Stimulated activated naive CD8-positive, alpha-beta T cell treated with anti-CD3 and anti-CD28 coated beads, Interleukin-15, Interleukin-2, amounts not matched to agents 100 U/mL and 50 U/mL, for 24 hours (primary cell): ENCODE data around the gene LRRC8E.

Experiments
- ATAC-seq: fragments of 150-1000 bp; cut with Tn5 transposase; one replicate; pipeline ENCODE4 v1.10.0; 2021
- DNase-seq: peaks from one replicate; pipeline ENCODE4 v3.0.0; 2021

Gene LRRC8E

DNA sequence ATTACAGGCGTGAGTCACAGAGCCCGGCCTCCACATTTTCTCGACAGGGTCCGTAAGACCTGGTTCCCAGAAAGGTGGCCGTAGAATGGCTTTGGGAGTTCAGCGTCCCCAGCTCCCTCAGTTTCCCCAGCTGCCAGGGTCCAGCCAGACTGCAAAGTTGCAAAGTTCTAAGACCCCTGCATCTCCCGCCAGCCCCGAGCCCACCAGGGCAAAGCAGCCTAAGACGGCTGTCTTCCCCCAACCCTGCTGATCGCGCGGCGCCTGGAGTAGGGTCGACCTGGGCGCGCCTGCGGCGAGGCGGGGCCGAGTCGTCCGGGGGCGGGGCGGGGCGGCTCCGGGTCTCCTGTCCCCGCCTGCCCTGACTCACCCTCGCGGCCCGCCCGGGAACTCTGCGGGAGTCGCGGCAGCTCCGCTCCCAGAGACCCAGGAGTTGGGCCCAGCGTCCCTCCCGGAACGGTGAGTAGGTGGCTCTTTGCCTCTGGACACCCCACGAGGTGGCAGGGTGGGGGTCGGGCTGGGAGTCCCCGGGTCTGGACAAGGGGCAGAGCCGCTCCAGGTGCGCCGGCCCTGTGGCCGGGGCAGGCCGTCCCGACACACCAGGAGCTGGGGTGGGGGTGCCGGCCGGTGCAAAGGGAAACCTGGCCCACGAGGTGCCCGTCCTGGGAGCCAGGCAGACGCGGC, at the start of gene LRRC8E:
TSS of gene LRRC8E (plus strand) at position 366 of the 681 bp plus-strand sequence. CDS start 7,094 bp downstream, outside the sequence.
- DNase-seq = peak; percentile 67

DNA sequence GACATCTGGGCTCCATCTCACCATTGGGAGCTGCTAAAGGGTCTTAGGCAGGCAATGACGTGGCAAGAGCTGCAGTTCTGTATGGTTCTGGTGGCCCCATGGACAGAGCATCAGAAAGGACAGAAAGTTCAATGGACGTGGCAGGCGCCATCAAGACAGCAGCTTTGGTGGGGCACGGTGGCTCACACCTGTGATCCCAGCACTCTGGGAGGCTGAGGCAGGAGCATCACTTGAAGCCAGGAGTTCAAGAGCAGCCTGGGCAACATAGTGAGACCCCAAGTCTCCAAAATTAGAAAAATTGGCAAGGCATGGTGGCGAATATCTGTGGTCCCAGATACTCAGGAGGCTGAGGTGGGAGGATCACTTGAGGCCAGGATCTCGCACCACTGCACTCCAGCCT, 48.8 kb upstream of the LRRC8E start:
- no peak for ATAC-seq
- no peak for DNase-seq

More for the DNA sequence above, at the start of gene LRRC8E:
- peak; percentile 75 for ATAC-seq

DNA sequence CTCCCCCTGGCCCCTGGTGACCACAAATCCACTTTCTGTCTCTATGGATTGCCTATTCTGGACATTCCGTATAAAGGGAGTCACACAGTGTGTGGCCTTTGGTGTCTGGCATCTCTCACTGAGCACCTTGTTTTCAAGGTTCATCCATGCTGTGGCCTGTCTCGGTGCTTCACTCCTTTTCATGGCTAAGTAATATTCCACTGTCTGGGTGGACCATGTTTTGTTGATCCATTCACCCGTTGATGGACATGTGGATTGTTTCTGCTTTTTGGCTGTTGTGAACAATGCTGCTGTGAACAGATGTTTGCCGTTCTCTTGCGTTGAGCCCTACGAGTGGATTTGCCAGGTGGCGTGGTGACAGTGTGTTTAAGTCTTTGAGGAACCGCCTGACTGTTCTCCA, 47.7 kb upstream of the LRRC8E start:
- DNase-seq (no peak), ATAC-seq (no peak)

DNA sequence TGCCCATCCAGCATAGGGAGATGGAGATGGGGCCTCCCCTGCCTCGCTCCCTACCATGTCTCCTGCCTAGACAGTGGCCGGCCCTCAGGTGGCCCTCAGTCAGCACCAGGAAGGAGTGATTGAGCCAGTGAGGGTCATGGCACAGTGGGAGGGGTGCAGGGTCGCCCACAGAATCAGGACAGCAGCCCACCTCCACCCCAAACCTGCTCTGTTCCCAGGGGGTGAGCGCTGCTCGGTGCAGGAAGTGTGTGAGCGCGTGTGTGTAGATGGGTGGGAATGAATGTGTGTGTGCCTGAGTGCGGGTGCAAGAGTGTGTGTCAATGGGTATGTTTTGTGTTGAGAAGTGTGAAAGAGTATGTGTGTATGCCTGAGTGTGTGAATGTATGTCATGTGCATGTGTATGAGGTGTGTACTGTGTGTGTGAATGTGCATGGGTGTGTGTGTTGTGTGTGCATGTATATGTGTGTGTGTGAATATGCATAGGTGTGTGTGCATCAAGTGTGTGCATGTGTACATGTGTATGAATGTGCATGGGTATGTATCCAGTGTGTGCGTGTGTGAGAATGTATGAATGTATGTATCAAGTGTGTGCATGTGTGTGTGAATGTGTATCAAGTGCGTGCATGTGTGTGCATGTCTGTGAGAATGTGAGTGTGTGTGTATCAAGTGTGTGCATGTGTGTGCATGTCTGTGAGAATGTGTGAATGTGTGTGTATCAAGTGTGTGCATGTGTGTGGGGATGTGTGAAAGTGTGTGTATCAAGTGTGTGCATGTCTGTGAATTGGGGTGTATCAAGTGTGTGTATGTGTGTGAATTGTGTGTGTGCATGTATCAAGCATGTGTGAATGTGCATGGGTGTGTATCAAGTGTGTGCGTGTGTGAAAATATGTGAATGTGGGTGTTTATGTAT, 46.3 kb upstream of the LRRC8E start:
- DNase-seq (no peak), ATAC-seq (no peak)

DNA sequence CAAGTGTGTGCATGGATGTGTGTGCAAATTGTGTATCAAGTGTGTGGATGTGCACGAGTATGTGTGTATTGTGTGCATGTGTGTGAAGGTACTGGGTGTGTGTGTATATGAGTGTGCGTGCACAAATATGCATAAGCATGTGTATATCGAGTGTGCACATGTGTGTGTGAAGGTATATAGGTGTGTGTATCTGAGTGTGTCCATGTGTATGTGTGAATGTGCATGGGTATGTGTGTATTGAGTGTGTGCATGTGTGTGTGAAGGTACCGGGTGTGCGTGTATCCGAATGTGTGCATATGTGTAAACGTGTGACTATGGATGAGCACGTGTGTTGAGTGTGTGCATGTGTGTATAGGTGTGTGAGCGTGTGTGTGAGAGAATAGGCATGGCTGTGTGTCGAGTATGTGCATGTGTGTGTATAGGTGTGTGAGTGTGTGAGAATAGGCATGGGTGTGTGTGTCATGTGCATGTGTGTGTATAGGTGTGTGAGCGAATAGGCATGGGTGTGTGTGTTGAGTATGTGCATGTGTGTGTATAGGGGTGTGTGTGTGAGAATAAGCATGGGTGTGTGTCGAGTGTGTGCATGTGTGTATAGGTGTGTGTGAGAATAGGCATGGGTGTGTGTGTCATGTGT, 45.5 kb upstream of the LRRC8E start:
- ATAC-seq = no peak

DNA sequence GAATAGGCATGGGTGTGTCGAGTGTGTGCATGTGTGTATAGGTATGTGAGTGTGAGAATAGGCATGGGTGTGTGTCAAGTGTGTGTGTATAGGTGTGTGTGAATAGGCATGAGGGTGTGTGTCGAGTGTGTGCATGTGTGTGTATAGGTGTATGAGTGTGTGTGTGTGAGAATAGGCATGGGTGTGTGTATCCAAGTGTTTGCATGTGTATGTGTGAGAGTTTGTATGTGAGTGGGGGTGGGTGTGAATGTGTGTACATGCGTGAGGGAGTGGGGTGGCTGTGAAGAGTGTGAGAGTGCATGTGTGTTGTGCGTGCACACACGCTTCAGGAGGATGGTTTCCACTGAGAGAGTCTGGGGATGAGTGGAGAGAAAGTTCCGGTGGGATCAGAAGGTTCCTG, 44.8 kb upstream of the LRRC8E start:
- ATAC-seq (no peak), DNase-seq (no peak)

More for the DNA sequence above, 45.5 kb upstream of the LRRC8E start:
- no peak for DNase-seq

DNA sequence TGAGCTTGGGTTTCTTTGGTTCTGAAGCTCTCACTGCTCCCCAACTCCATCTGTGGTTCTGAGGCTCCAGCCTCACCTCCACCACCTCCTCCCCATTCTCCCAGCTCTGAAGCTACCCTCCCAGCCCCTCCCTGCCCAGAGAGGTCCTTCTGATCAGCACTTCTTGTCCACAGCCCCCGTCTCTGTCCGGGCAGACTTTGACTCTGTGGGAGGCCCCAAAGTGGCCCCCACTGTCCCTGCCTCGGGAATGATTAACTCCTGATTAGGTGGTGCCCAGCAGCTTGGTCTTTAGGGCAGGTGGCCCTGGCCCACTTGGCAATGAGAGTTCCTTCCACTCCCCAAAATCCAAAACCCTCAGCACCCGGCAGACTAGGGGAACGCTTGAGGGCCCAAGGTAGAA, 43.9 kb upstream of the LRRC8E start:
- no peak for DNase-seq
- no peak for ATAC-seq

DNA sequence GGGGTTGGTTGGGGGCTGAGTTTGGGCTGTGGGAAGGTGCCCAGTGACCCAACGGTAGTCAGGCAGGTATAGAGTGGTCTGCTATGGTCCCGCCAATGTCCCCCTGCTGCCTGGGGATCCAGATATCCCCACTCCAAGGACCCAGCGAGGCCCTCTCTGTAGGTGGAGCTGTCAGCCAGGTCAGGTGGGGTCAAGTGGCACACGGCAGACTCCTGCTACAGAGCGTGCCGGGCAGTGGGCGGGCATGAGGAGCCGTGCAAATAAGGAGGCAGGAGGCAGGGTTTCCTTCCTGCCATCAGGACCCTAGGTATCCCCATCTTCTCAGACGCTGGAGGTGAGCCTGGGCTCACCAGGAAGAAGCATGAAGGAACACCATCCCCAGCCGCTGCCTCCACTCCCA, 43.4 kb upstream of the LRRC8E start:
- no peak for DNase-seq
- no peak for ATAC-seq

DNA sequence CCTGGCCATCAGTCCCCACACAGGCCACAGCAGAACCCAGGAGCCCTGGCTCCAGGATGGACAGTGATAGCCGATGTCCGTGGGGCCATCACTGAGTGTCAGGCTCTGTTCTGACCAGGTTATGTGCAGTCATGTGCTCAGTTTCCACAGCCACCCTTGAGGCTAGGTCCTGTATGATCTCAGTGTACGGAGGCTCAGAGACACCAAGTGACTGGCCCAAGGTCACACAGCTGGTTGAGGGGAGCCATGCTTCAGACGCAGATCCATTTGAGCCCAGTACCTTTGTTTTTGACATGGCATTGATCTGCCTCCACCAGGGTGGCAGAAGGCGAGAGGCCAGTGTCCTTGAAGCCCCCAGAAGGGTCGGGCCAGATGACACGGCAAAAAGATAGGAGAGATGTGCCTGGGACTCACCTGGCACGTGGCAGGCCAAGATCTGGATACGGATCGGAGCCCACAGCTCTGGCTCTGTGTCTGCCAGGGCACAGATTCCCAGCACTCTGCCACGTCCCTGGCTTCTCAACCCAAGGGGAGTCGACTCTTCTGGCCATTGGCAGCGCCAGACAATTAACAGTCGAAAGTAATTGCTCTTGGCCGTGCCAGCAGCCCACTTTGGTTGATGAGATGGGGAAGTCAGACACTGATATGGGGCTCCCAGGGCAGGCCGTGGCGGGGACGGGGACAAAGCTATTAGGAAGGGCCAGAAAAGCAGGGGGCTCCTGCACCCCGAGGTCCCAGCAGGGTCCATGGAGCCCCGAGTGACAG, 42.7 kb upstream of the LRRC8E start:
- ATAC-seq (no peak), DNase-seq (no peak)

DNA sequence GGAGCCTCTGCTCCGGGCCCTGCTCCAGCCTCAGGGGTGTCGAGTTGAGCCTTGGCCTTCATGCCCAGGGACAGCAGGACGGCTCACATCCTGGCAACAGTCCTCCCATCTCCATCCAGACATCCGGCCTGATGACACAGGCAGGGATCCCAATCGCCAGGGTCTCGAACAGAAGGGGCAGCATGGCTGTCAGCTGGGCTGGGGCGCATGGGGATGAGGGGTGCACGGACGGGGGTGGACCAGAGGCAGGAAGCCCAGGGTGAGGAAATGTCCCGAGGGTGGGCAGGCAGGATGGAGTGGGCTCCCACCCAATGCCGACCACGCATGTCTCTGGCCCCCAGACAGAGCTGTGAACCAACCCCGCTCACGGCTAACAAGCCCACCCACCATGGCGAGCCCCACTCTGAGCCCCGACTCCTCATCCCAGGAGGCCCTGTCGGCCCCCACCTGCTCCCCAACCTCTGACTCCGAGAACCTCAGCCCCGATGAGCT, 42.1 kb upstream of the LRRC8E start:
- no peak for ATAC-seq
- DNase-seq = no peak

DNA sequence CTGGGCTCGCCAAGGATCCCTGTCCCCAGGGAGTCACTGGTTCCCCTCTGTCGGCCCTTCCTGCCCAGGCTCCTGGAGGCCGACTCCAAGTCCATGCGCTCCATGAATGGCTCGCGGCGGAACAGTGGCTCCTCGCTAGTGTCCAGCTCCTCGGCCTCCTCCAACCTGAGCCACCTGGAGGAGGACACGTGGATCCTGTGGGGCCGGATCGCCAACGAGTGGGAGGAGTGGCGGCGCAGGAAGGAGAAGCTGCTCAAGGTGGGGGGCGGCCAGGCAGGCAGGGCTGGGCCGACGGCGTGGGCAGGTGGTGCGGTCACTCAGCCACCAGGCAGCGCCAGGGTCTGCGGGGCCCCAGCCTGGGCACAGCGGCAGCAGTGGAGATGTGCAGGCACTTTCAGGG, 40.6 kb upstream of the LRRC8E start:
- DNase-seq = no peak

DNA sequence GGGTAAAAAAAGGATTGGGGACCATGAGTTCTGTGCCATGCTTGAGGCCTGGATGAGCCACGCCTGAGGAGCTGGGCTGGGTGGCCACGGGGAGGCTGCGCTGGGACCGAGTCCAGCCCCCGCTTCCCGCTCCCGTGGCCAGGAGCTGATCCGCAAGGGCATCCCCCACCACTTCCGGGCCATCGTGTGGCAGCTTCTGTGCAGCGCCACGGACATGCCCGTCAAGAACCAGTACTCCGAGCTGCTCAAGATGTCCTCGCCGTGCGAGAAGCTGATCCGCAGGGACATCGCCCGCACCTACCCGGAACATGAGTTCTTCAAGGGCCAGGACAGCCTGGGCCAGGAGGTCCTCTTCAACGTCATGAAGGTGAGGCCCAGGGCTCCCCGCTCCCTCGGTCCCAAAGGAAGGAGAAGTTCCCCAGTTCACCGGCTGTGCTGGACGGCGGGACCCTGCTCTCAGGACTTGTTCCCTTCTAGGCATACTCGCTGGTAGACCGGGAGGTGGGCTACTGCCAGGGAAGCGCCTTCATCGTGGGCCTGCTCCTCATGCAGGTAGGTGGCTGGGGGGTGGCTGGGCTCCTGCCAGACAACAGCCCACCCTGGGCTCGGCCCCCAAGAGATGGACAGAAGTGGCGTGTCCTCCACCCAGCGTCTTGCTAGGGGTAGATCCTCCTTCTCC, 39.4 kb upstream of the LRRC8E start:
- DNase-seq (no peak), ATAC-seq (no peak)

More for the DNA sequence above, 40.6 kb upstream of the LRRC8E start:
- no peak for ATAC-seq

DNA sequence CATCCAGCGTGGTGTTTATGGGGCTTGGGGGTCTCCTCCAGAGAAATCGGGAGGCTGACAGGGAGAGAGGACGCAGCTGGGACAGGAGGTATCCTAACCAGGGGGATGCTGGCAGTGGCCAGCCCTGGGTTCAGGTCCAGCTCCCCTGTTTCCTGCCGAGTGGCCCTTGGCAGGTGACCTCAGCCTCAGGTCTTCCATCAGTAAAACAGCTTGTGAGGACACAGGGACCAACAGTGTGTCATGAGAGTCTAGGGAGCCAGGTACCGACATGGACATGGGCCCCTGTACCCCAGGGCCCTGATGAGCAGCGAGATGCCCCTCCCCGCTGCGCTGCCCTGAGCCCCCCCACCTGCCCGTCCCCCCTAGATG, 38.7 kb upstream of the LRRC8E start:
- ATAC-seq = no peak
- no peak for DNase-seq

DNA sequence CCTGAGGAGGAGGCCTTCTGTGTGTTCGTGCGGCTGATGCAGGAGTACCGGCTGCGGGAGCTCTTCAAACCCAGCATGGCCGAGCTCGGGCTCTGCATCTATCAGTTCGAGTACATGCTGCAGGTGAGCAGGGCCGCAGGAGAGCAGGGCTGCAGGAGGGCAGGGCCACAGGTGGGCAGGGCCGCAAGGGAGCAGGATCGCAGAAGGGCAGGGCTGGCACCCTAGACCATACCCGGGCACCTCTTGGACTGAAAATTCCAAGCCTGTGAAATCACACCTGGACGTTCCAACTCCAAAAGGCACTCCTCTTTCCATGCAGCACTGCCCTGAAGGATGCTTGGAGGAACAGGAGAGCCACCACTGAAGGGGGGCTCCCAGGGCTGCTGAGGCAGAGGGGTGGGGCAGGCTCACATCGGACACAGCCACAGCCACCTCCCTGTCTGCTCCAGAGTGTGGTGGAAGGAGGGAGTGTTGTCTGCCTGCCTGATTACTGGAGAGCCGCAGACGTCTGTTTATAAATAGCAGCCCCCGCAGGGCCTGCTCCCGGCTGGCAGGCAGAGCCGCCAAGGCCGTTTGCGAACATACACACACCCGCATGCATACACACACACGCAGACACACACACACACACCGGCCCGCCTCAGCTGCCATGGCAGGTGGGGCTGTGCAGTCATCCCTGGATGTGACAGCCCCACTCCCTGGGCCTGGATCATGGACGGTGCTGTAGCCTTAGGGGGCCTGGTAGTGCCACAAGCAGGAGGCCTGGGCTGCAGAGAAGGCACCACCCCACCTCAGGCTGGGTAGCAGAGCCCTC, 38.1 kb upstream of the LRRC8E start:
- DNase-seq = no peak
- ATAC-seq = no peak

DNA sequence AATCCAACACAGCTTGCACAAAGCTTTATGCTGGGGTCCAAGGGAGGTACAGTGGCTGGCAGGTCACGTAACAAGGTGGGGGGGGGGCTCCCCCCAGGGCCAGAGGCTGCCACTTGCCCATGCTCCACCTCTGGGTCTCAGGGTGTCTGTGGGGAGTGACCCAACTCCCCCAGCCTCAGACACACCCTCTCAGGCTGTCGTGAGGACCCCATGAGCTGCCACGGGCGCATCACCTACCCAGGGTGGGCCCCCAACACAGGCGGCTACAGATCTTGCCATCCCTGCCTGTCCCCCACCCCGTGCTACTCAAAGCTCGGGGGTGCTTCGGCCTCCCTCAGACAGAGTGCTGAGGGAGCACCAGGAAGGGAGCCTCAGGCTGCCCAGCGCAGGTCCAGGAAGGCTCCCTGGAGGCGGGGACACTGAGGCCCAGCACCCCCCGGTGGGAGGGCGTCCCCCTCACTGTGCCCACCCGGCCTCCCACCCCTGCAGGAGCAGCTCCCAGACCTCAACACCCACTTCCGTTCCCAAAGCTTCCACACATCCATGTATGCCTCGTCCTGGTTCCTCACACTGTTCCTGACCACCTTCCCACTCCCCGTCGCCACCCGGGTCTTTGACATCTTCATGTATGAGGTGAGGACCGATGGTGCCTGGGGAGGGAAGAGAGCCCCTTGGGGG, 37.2 kb upstream of the LRRC8E start:
- DNase-seq (no peak), ATAC-seq (no peak)

DNA sequence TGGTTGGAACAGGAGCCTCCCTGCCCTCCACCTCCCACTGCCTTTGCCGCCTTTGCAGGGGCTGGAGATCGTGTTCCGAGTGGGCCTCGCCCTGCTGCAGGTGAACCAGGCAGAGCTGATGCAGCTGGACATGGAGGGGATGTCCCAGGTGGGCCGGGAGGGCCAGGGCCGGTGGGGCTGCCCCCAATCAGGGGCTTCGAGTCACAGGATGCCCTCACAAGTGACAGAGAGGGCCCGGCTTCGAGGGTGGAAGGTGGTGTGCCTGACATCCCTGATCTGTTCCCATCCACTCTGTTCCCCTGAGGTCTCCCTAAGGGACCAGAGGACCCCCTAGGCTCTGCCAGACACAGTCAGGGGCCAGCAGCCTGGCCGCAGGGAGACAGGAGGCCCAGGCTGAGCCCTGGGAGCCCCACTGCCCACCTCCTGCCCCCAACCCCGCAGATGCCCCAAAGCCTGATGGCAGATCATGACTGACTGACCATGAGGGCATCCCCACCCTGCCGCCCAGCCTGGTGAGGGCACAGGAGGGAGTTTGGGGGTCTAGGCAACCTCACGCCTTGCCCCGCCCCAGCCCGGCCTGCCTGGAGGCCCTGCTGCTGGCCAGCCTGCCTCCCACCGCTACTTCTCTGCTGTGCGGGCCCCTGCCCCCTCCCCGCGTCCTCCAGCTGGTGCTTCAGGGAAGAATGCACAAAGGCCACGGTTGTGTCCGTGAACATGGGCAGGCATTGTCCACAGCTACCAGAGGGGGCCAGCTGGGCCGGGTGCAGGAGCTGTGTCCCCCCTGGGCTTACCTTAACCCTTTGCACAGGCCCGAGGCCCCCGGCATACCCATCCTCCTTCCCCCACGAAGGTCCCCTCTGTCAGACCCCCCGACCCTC, 36.4 kb upstream of the LRRC8E start:
- ATAC-seq = no peak
- DNase-seq = no peak

DNA sequence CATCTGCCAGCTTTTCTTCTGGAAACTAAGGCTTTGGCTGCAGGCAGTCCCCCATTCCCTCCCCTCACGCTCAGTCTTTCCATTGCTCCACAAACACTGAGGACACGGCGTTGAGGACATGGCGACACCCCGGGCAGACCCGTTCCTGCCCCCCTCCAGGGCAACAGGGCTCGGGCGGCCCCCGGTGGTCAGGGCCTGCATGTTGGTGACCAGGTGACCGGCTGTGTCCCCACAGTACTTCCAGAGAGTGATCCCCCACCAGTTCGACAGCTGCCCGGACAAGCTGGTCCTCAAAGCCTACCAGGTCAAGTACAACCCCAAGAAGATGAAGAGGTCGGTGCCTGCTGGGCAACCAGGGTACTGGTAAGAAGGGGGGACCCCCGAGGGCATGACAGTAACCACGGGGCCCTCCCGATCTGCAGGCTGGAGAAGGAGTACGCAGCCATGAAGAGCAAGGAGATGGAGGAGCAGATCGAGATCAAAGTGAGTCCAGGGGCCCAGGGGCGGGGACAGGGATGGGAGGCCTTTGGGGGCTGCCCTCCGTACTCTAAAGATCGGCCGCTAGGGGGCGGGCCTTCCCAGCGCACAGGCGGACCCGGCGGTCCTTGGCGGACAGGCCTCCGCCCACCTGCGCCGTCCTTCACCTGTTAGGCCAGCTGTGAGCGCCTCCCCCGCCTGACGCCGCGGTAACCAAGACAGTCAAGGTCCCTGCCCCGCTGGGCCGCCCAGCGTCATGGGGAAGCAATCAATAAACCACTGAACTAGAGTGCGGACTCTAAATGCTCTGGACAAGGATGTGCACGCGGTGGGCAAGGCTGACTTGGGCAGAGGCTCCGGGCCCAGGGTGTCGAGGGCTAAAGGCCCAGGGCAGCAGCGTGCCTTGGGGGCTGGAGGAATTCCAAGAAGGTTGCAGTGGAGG, 35.2 kb upstream of the LRRC8E start:
- ATAC-seq (peak; percentile 81), DNase-seq (peak; percentile 84)

DNA sequence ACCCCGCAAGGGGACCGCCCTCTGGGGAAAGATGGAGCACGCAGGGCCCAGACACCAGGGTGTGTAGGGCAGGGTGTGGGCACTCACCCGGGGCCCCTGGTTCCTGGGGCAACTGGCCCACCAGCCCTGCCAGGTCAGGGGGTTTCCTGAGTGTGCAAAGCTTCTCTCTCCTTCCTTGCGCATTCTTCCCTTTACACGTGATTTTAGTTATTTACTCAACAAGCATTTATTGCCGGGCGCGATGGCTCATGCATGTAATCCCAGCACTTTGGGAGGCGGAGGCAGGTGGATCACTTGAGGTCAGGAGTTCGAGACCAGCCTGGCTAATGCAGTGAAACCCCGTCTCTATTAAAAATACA, 34.6 kb upstream of the LRRC8E start:
- DNase-seq = no peak
- no peak for ATAC-seq
